OCI-LY1 (cell line): ENCODE measurements around the gene TMOD3.

Experiments used
- H2AFZ ChIP-seq: fragments of 200-600 bp; sonication (generic), shearing (Covaris generic); 2 replicates; pipeline ENCODE4 v1.6.0; 2014; ENCODE audit warnings: antibody characterized with exemption, mild to moderate bottlenecking, low read length
- H3F3A ChIP-seq: fragments of 200-600 bp; sonication (generic), shearing (Covaris generic); 2 replicates; pipeline ENCODE4 v1.6.0; 2014; ENCODE audit warnings: mild to moderate bottlenecking, antibody characterized with exemption, low read length, moderate library complexity; ENCODE audit not compliant: insufficient read depth
- H3K27ac ChIP-seq: fragments of 200-600 bp; sonication (generic); 2 replicates; pipeline ENCODE4 v1.5.1; 2014; ENCODE audit warnings: low read length, mixed run types, mild to moderate bottlenecking, low read depth; ENCODE audit not compliant: poor library complexity, severe bottlenecking
- H3K27me3 ChIP-seq: fragments of 200-600 bp; sonication (generic); 2 replicates; pipeline ENCODE4 v1.6.0; 2014; ENCODE audit warnings: antibody characterized with exemption, mild to moderate bottlenecking, low read length, moderate library complexity; ENCODE audit not compliant: insufficient read depth
- H3K36me3 ChIP-seq: fragments of 200-600 bp; sonication (generic); 2 replicates; pipeline ENCODE4 v1.6.1; 2014; ENCODE audit warnings: mild to moderate bottlenecking, antibody characterized with exemption, low read length, moderate library complexity, mixed read lengths; ENCODE audit not compliant: insufficient read depth
- H3K4me1 ChIP-seq: fragments of 200-600 bp; sonication (generic); 2 replicates; pipeline ENCODE4 v1.5.1; 2014; ENCODE audit warnings: mild to moderate bottlenecking, low read length, moderate library complexity; ENCODE audit not compliant: insufficient read depth, severe bottlenecking
- H3K4me2 ChIP-seq: fragments of 200-600 bp; sonication (generic), shearing (Covaris generic); 2 replicates; pipeline ENCODE4 v1.6.1; 2014; ENCODE audit warnings: low read length
- H3K4me3 ChIP-seq: fragments of 200-600 bp; sonication (generic); 2 replicates; pipeline ENCODE4 v1.5.1; 2014; ENCODE audit warnings: low read length, low read depth, mild to moderate bottlenecking, mixed read lengths; ENCODE audit not compliant: poor library complexity, severe bottlenecking
- H3K79me2 ChIP-seq: fragments of 200-600 bp; shearing (Covaris generic); 2 replicates; pipeline ENCODE4 v1.6.1; 2016; ENCODE audit warnings: mixed run types, low read length, mixed read lengths; ENCODE audit not compliant: insufficient read depth
- H3K9ac ChIP-seq: fragments of 200-600 bp; sonication (generic), shearing (Covaris generic); 2 replicates; pipeline ENCODE4 v1.6.1; 2014; ENCODE audit warnings: mild to moderate bottlenecking, low read length, mixed read lengths
- H3K9me2 ChIP-seq: fragments of 200-600 bp; sonication (generic), shearing (Covaris generic); 2 replicates; pipeline ENCODE4 v1.6.1; 2014; ENCODE audit warnings: low read depth, mild to moderate bottlenecking, low read length, mixed read lengths
- H3K9me3 ChIP-seq: fragments of 200-600 bp; shearing (Covaris generic); 2 replicates; pipeline ENCODE4 v1.6.1; 2014; ENCODE audit warnings: low read length, mixed read lengths
- H4K20me1 ChIP-seq: fragments of 200-600 bp; sonication (generic), shearing (Covaris generic); 2 replicates; pipeline ENCODE4 v1.6.0; 2016; ENCODE audit warnings: mild to moderate bottlenecking, low read length; ENCODE audit not compliant: insufficient read depth
- CTCF ChIP-seq: fragments of 200-600 bp; sonication (generic), shearing (Covaris generic); IDR thresholded peaks from 2 replicates; pipeline ENCODE4 v1.5.1; 2017; ENCODE audit warnings: mild to moderate bottlenecking, antibody characterized with exemption, low read length, moderate library complexity, mixed read lengths
- EZH2 ChIP-seq: fragments of 200-600 bp; sonication (generic), shearing (Covaris generic); IDR thresholded peaks from 2 replicates; pipeline ENCODE4 v1.8.0; 2017; ENCODE audit warnings: borderline replicate concordance, mixed run types, mild to moderate bottlenecking, antibody characterized with exemption, low read length, moderate library complexity, mixed read lengths

Gene TMOD3

GRCh38 chr15:51856714-51857380 lies 27.4 kb downstream of the TMOD3 start:
- Histone ChIP-seq H3K27me3 (no peaks in the 10 kb centered on the region), H2AFZ (no peak overlapping the region), H3K27ac (no peak overlapping the region), H4K20me1 (no peaks in the 10 kb centered on the region), H3K36me3 (no peaks in the 10 kb centered on the region), H3F3A (no peaks in the 10 kb centered on the region), H3K4me1 (peaks cover 6% of the 10 kb centered on the region), H3K9me3 (no peaks in the 10 kb centered on the region), H3K79me2 (no peaks in the 10 kb centered on the region), H3K4me2 (no peak overlapping the region), H3K4me3 (no peak overlapping the region), H3K9ac (no peak overlapping the region), H3K9me2 (no peaks in the 10 kb centered on the region)
- TF ChIP-seq CTCF (no peak), EZH2 (no peak)

GRCh38 chr15:51861557-51862359 lies 32.3 kb downstream of the TMOD3 start:
- Histone ChIP-seq H3K36me3 (peaks cover 26% of the 10 kb centered on the region; the same call in 1 of the 2 replicates), H3K4me3 (no peak overlapping the region), H3F3A (no peaks in the 10 kb centered on the region), H3K79me2 (no peaks in the 10 kb centered on the region), H4K20me1 (no peaks in the 10 kb centered on the region), H3K27ac (no peak overlapping the region), H3K27me3 (no peaks in the 10 kb centered on the region), H2AFZ (no peak overlapping the region), H3K9me3 (no peaks in the 10 kb centered on the region), H3K4me1 (peaks cover 6% of the 10 kb centered on the region), H3K4me2 (no peak overlapping the region), H3K9me2 (no peaks in the 10 kb centered on the region), H3K9ac (no peak overlapping the region)
- TF ChIP-seq CTCF (no peak), EZH2 (no peak)

GRCh38 chr15:51863131-51863530 lies 33.7 kb downstream of the TMOD3 start:
- no peak overlapping the region for H2AFZ ChIP-seq
- H3K9me3 ChIP-seq, result no peaks in the 10 kb centered on the region
- no peaks in the 10 kb centered on the region for H3K9me2 ChIP-seq
- no peak overlapping the region for H3K9ac ChIP-seq
- H3K4me2 ChIP-seq, result no peak overlapping the region
- TF ChIP-seq CTCF, result no peak
- no peak for TF ChIP-seq EZH2
- peaks cover 6% of the 10 kb centered on the region for H3K4me1 ChIP-seq
- H4K20me1 ChIP-seq, result no peaks in the 10 kb centered on the region
- H3K27ac ChIP-seq, result no peak overlapping the region
- no peaks in the 10 kb centered on the region for H3K27me3 ChIP-seq
- H3K36me3 ChIP-seq, result peaks cover 32% of the 10 kb centered on the region; the same call in 1 of the 2 replicates
- H3K4me3 ChIP-seq, result no peak overlapping the region
- no peaks in the 10 kb centered on the region for H3F3A ChIP-seq
- no peaks in the 10 kb centered on the region for H3K79me2 ChIP-seq
